Measurements from ENCODE around the gene C1orf185.
"Not testable (repeated sequence)": the region's sequence is repeated elsewhere in the genome, so short reads cannot be mapped to it uniquely, and the experiment has no call there.

The C1orf185 gene

DNA sequence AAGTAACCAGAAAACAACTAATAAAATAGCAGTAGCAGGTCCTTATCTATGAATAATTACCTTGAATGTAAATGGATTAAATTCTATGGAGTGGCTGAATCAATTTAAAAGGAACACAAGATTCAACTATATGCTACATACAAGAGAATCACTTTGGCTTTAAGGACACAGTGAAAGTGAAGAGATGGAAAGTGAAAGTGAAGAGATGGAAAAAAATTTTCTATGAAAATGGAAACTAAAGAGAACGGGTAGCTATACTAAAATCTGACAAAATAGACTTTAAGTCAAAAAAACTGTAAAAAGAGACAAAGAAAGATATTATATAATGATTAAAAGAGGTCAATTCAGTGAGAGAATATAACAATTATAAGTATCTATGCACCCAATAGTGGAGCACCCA lies 54.7 kb downstream of the C1orf185 start:
- no peak for DNase-seq (ENCODE audit: low spot score)
- in situ Hi-C loops (cut with MboI; ENCODE audit: low pct_unique_long_range_greater_than_20kb, low sequenced_read_pairs, unreplicated experiment): no loop called here
- TF ChIP-seq, protein P1, sequence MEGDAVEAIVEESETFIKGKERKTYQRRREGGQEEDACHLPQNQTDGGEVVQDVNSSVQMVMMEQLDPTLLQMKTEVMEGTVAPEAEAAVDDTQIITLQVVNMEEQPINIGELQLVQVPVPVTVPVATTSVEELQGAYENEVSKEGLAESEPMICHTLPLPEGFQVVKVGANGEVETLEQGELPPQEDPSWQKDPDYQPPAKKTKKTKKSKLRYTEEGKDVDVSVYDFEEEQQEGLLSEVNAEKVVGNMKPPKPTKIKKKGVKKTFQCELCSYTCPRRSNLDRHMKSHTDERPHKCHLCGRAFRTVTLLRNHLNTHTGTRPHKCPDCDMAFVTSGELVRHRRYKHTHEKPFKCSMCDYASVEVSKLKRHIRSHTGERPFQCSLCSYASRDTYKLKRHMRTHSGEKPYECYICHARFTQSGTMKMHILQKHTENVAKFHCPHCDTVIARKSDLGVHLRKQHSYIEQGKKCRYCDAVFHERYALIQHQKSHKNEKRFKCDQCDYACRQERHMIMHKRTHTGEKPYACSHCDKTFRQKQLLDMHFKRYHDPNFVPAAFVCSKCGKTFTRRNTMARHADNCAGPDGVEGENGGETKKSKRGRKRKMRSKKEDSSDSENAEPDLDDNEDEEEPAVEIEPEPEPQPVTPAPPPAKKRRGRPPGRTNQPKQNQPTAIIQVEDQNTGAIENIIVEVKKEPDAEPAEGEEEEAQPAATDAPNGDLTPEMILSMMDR (IDR thresholded peaks at IDR 0.05; ENCODE audit: extremely low read depth, insufficient read depth, missing control alignments): no peak

DNA sequence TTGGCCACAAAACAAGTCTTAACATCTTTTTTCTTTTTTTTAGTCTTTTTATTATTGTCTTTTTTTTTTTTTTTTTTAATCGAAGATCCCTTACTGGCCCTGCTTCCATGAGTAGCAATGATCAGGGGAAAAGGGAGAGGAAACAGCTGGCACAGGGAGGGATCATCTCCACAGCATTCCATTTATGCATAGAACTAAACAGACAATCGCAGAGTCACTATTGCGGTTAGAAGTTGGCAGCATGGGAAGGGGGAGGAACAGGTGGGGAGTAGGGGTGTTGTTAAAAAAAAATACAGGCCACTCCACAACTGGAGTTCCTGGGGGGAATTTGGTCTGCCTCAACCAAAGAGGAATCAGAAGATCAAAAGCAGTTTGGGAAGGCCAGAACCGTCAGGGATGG lies 55.4 kb downstream of the C1orf185 start:
- in situ Hi-C loops (cut with MboI; ENCODE audit: low pct_unique_long_range_greater_than_20kb, low sequenced_read_pairs, unreplicated experiment): no loop called here
- TF ChIP-seq, protein P1 (IDR thresholded peaks at IDR 0.05; ENCODE audit: extremely low read depth, insufficient read depth, missing control alignments): no peak
- DNase-seq (ENCODE audit: low spot score): no peak

DNA sequence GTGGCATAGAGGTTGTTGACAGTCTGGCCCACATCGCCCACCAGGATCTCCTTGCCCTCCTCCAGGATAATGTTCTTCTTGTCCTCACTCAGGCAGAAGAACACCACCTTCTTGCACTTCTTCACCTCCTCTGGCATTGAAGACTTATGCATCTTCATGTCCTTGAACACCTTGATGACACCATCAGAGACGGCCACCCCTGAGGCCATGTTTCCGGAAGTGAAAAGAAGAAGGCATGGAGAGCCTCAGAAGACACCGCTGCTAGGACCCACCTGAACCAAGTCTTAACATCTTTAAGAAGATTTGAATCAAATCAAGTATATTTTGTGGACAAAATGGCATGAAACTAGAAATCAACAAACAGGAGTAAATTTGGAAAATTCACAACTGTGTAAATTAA lies 56.2 kb downstream of the C1orf185 start:
- in situ Hi-C loops (cut with MboI; ENCODE audit: low pct_unique_long_range_greater_than_20kb, low sequenced_read_pairs, unreplicated experiment): no loop called here
- TF ChIP-seq, protein P1 (IDR thresholded peaks at IDR 0.05; ENCODE audit: extremely low read depth, insufficient read depth, missing control alignments): no peak

DNA sequence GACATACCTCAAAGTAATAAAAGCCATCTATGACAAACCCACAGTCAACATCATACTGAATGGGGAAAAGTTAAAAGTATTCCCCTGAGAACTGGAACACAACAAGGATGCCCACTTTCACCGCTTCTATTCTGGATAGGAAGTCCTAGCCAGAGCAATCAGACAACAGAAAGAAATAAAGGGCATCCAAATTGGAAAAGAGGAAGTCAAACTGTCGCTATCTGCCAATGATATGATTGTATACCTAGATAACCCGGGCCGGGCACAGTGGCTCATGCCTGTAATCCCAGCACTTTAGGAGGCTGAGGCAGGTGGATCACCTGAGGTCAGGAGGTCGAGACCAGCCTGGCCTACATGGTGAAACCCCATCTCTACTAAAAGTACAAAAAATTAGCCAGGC lies 60.5 kb downstream of the C1orf185 start:
- in situ Hi-C loops (cut with MboI; ENCODE audit: low pct_unique_long_range_greater_than_20kb, low sequenced_read_pairs, unreplicated experiment): not testable (repeated sequence)

More for the DNA sequence above, 56.2 kb downstream of the C1orf185 start:
- no peak for DNase-seq (ENCODE audit: low spot score)

DNA sequence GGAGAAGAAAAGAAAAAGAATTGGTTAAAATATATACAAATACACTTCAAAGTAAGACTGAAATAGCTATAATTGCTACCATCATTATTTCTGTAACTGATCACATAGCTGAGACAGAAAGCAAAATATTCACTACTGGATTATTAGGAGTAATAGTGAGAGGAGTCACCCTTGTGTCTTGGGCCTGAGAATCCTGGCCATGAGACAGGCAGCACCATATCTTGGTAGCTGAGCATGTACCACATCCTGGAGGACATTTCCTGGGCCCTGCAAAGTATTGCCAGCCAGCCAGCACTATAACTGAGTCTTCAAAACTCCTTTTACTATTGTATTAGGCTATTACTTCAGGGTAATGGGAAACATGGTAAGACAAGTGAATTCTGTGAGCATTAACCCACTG lies 63.5 kb downstream of the C1orf185 start:
- TF ChIP-seq, protein P1 (IDR thresholded peaks at IDR 0.05; ENCODE audit: extremely low read depth, insufficient read depth, missing control alignments): no peak
- DNase-seq (ENCODE audit: low spot score): no peak
- in situ Hi-C loops (cut with MboI; ENCODE audit: low pct_unique_long_range_greater_than_20kb, low sequenced_read_pairs, unreplicated experiment): no loop called here

More for the DNA sequence above, 60.5 kb downstream of the C1orf185 start:
- not testable (repeated sequence) for DNase-seq (ENCODE audit: low spot score)

DNA sequence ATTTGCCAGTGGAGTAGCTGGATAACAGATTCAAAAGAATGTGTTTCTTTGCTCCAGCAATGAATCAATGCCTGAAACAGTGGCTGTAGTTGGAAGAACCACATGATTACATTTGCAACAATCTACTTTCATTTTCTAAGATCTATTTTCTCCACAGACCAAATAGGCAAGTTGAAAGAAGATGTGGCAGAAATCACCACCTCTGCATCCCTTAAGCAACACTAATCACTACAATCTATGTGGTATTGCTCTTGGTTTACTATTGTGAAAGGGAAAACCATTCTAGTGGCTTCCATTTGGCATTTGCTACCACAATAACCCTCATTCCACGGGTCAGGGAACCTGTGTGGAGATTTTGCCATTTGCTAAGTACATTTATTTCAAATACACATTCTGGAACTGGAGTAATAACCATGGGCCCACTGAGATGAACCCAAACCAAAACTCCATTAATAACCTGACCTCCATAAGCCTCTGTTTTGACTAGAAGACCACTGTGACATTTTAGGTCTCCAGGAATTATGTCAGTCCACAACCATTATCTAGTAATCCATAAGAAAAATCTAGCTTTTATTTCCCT lies 66.3 kb downstream of the C1orf185 start:
- in situ Hi-C loops (cut with MboI; ENCODE audit: low pct_unique_long_range_greater_than_20kb, low sequenced_read_pairs, unreplicated experiment): no loop called here
- DNase-seq (ENCODE audit: low spot score): no peak
- TF ChIP-seq, protein P1 (IDR thresholded peaks at IDR 0.05; ENCODE audit: extremely low read depth, insufficient read depth, missing control alignments): no peak

DNA sequence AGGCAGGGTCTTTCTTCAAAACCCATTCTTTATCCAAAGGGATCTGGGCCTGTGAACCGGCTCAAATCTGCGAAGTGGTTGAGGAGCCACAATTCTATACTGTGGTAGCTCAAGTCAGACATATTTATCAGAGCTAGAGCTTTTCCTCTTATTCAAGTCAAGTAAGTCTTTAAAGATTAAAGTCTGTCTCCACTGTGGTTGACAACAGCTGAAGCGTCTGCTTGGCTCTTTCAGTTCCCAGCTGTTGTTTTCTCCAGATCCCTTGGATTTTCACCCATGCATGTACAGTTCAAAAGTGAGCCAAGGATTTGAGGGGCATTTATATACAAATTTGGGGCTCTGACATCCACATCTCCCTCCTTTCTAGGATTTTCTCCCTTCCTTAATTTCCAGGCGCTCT lies 66.9 kb downstream of the C1orf185 start:
- in situ Hi-C loops (cut with MboI; ENCODE audit: low pct_unique_long_range_greater_than_20kb, low sequenced_read_pairs, unreplicated experiment): no loop called here
- no peak for DNase-seq (ENCODE audit: low spot score)
- TF ChIP-seq, protein P1 (IDR thresholded peaks at IDR 0.05; ENCODE audit: extremely low read depth, insufficient read depth, missing control alignments): no peak

All from GM13977 (cell line).